ENCODE measurements around the gene MUCL3.

DNA sequence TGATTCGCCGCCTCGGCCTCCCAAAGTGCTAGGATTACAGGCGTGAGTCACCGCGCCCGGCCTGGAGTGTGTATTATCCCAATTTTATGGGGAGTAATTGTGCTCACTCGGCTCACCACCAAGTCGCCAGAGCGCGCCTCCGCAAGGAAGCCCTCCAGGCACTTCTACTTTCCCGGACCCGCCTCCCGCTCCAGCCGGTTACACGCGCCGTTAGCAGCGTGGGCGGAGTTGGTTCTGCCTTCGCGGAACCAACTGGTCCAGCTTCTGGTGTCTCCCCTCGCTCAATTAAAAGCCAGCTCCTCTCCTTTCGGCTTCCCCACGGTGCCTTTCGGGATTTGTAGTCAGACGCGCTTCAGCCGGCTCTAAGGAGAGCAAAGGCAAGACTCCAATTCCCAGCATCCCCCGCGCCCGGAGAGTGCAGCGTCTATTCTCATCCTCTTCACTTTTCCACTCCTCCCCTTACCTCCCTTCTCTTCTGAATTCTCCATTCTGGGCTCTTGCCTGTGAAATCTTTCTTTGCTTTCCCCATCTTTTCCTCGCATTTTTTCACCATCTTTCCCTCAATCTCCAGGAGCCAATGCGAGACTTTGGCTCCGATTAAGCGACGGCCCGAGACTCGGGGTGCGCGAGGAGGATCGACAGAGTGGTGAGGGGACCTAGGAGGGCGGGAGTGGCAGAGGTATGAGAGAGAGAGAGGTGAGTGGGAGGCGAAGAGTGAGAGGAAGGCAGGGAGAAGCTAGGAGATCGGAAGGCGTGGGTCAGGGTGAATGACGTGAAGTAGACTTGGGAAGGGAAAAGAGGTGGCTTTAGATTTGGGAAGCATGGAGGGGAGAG is 32.8 kb upstream of the MUCL3 start, which contains the start of gene GTF2H4:
- TF ChIP-seq, protein P1, sequence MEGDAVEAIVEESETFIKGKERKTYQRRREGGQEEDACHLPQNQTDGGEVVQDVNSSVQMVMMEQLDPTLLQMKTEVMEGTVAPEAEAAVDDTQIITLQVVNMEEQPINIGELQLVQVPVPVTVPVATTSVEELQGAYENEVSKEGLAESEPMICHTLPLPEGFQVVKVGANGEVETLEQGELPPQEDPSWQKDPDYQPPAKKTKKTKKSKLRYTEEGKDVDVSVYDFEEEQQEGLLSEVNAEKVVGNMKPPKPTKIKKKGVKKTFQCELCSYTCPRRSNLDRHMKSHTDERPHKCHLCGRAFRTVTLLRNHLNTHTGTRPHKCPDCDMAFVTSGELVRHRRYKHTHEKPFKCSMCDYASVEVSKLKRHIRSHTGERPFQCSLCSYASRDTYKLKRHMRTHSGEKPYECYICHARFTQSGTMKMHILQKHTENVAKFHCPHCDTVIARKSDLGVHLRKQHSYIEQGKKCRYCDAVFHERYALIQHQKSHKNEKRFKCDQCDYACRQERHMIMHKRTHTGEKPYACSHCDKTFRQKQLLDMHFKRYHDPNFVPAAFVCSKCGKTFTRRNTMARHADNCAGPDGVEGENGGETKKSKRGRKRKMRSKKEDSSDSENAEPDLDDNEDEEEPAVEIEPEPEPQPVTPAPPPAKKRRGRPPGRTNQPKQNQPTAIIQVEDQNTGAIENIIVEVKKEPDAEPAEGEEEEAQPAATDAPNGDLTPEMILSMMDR (IDR thresholded peaks at IDR 0.05; ENCODE audit: low read length) = no peak
- no peak for TF ChIP-seq EZH2 (IDR thresholded peaks at IDR 0.05; ENCODE audit: borderline replicate concordance, low read length)
